WTC11 (cell line): ENCODE measurements around the gene NELL1. TPM values are rescaled to one million over a fixed set of nuclear protein-coding genes. Genes with fewer than 3 reads are reported as not detected.

Source experiments
- ATAC-seq: fragments of 200-7000 bp; cut with Tn5 transposase; 2 replicates; pipeline ENCODE4 v1.10.0; 2021; ENCODE audit warnings: mild to moderate bottlenecking, moderate library complexity
- CTCF ChIA-PET: fragments of 300-600 bp; sonication (Branson Sonifier 250); formaldehyde crosslinking; loops from one replicate; lab custom pipeline; 2021; ENCODE audit warnings: antibody characterized with exemption; lab: Charles Lee
- POLR2A ChIA-PET: fragments of 350-600 bp; sonication (Branson Sonifier 250); formaldehyde crosslinking; loops from one replicate; lab custom pipeline; 2021; ENCODE audit warnings: antibody characterized with exemption; lab: Charles Lee
- DNase-seq: peaks from one replicate; pipeline ENCODE4 v3.0.0; 2021; ENCODE audit warnings: low spot score
- H3K27ac Mint-ChIP-seq: 2 replicates; pipeline ENCODE4 v1.8.0; 2021; ENCODE audit warnings: mixed read lengths
- H3K27me3 Mint-ChIP-seq: 2 replicates; pipeline ENCODE4 v1.8.0; 2021; ENCODE audit warnings: low read depth, mild to moderate bottlenecking, moderate library complexity, mixed read lengths
- H3K36me3 Mint-ChIP-seq: 2 replicates; pipeline ENCODE4 v1.8.0; 2021; ENCODE audit warnings: mixed read lengths
- H3K4me1 Mint-ChIP-seq: 2 replicates; pipeline ENCODE4 v1.8.0; 2022; ENCODE audit warnings: mixed read lengths
- H3K4me3 Mint-ChIP-seq: 2 replicates; pipeline ENCODE4 v1.8.0; 2021; ENCODE audit warnings: mild to moderate bottlenecking, moderate library complexity, mixed read lengths
- H3K9me3 Mint-ChIP-seq: 2 replicates; pipeline ENCODE4 v1.8.0; 2021; ENCODE audit warnings: mixed read lengths
- ETV6 ChIP-seq: sonication (generic); formaldehyde crosslinking; IDR thresholded peaks from 2 replicates; pipeline ENCODE4 v1.8.1; 2022; ENCODE audit warnings: mild to moderate bottlenecking, missing genetic modification reagents
- FOXK1 ChIP-seq: sonication (generic); formaldehyde crosslinking; IDR thresholded peaks from 2 replicates; pipeline ENCODE4 v1.8.0; 2022; ENCODE audit warnings: mild to moderate bottlenecking, moderate library complexity, missing genetic modification reagents
- GABPB1 ChIP-seq: sonication (generic); formaldehyde crosslinking; IDR thresholded peaks from 2 replicates; pipeline ENCODE4 v1.8.1; 2023; ENCODE audit warnings: mild to moderate bottlenecking, missing genetic modification reagents
- GTF2I ChIP-seq: fragments of 250-450 bp; sonication (Bioruptor Pico); conservative IDR thresholded peaks from 2 replicates; pipeline ENCODE4 v1.4.0; 2021; ENCODE audit warnings: mild to moderate bottlenecking
- JUN ChIP-seq: sonication (generic); formaldehyde crosslinking; IDR thresholded peaks from 2 replicates; pipeline ENCODE4 v1.8.0; 2023; ENCODE audit warnings: mild to moderate bottlenecking, missing genetic modification reagents
- MAX ChIP-seq: sonication (generic); formaldehyde crosslinking; IDR thresholded peaks from 2 replicates; pipeline ENCODE4 v1.8.0; 2022; ENCODE audit warnings: mild to moderate bottlenecking, missing genetic modification reagents
- NFE2L1 ChIP-seq: sonication (generic); formaldehyde crosslinking; IDR thresholded peaks from 2 replicates; pipeline ENCODE4 v1.8.1; 2023; ENCODE audit warnings: missing genetic modification reagents
- NR2C2 ChIP-seq: sonication (generic); formaldehyde crosslinking; IDR thresholded peaks from 2 replicates; pipeline ENCODE4 v1.8.0; 2022; ENCODE audit warnings: mild to moderate bottlenecking, missing genetic modification reagents
- PRRX2 ChIP-seq: fragments of 250-450 bp; sonication (Bioruptor Pico); IDR thresholded peaks from 2 replicates; pipeline ENCODE4 v1.8.0; 2021; ENCODE audit warnings: mild to moderate bottlenecking
- RELA ChIP-seq: sonication (generic); formaldehyde crosslinking; IDR thresholded peaks from 2 replicates; pipeline ENCODE4 v1.8.1; 2022; ENCODE audit warnings: missing genetic modification reagents, mild to moderate bottlenecking, borderline replicate concordance
- SMAD4 ChIP-seq: sonication (generic); formaldehyde crosslinking; IDR thresholded peaks from 2 replicates; pipeline ENCODE4 v1.8.0; 2022; ENCODE audit warnings: mild to moderate bottlenecking, missing genetic modification reagents
- TCF7 ChIP-seq: sonication (generic); formaldehyde crosslinking; IDR thresholded peaks from 2 replicates; pipeline ENCODE4 v1.8.0; 2022; ENCODE audit warnings: mild to moderate bottlenecking, low read depth, missing genetic modification reagents, moderate library complexity
- USF2 ChIP-seq: sonication (generic); formaldehyde crosslinking; IDR thresholded peaks from 2 replicates; pipeline ENCODE4 v1.8.1; 2023; ENCODE audit warnings: mild to moderate bottlenecking, missing genetic modification reagents, moderate library complexity
- ZNF121 ChIP-seq: sonication (generic); formaldehyde crosslinking; IDR thresholded peaks from 2 replicates; pipeline ENCODE4 v1.8.0; 2023; ENCODE audit warnings: missing genetic modification reagents
- ZNF219 ChIP-seq: sonication (generic); formaldehyde crosslinking; IDR thresholded peaks from 2 replicates; pipeline ENCODE4 v1.8.0; 2023; ENCODE audit warnings: missing genetic modification reagents, mild to moderate bottlenecking, borderline replicate concordance
- ZNF425 ChIP-seq: fragments of 250-450 bp; sonication (Bioruptor Pico); conservative IDR thresholded peaks from 2 replicates; pipeline ENCODE4 v1.9.0; 2021; ENCODE audit warnings: mild to moderate bottlenecking
- total RNA-seq: library from RNA; stranded (reverse); gene quantifications from 3 replicates; pipeline ENCODE4 v1.2.3, GENCODE V29; 2021
- TF ChIP-seq, protein P1 (sequence below): sonication (generic); formaldehyde crosslinking; conservative IDR thresholded peaks from 2 replicates; pipeline ENCODE4 v1.8.1; 2023; ENCODE audit warnings: mild to moderate bottlenecking, low read depth, missing genetic modification reagents, moderate library complexity
- TF ChIP-seq, protein P2 (sequence below): sonication (generic); formaldehyde crosslinking; IDR thresholded peaks from 2 replicates; pipeline ENCODE4 v1.8.0; 2023; ENCODE audit warnings: mild to moderate bottlenecking, missing genetic modification reagents
- TF ChIP-seq, protein P3 (sequence below): sonication (generic); formaldehyde crosslinking; IDR thresholded peaks from 2 replicates; pipeline ENCODE4 v1.8.0; 2022; ENCODE audit warnings: missing genetic modification reagents
- TF ChIP-seq, protein P4 (sequence below): sonication (generic); formaldehyde crosslinking; IDR thresholded peaks from 2 replicates; pipeline ENCODE4 v1.8.0; 2022; ENCODE audit warnings: mild to moderate bottlenecking, missing genetic modification reagents

Gene NELL1
- total RNA-seq, 1 experiment from 2014 or later = 1.8 TPM

DNA sequence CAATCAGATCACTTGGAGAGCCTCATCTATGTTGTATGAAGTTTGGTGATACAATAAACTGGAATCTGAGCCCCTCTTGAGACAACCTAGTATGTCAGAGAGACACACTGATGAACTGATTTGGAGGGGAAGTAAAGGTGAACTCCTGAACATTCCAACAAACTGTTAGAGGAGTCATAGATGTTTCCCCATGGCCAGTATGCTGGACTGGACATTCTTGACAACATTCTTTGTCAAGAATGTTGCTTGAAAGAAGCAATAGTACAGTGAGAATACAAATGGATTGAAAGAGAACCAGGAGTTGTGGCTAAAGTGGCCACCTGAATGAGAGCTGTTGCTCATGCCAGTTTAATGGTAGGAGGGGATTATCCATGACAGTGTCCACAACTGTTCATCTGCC lies 588.1 kb downstream of the NELL1 start:
- no peak for DNase-seq
- no peak for TF ChIP-seq NR2C2 (CRISPR knock-in tag)
- TF ChIP-seq SMAD4 (CRISPR knock-in tag) = no peak
- TF ChIP-seq, protein P1, sequence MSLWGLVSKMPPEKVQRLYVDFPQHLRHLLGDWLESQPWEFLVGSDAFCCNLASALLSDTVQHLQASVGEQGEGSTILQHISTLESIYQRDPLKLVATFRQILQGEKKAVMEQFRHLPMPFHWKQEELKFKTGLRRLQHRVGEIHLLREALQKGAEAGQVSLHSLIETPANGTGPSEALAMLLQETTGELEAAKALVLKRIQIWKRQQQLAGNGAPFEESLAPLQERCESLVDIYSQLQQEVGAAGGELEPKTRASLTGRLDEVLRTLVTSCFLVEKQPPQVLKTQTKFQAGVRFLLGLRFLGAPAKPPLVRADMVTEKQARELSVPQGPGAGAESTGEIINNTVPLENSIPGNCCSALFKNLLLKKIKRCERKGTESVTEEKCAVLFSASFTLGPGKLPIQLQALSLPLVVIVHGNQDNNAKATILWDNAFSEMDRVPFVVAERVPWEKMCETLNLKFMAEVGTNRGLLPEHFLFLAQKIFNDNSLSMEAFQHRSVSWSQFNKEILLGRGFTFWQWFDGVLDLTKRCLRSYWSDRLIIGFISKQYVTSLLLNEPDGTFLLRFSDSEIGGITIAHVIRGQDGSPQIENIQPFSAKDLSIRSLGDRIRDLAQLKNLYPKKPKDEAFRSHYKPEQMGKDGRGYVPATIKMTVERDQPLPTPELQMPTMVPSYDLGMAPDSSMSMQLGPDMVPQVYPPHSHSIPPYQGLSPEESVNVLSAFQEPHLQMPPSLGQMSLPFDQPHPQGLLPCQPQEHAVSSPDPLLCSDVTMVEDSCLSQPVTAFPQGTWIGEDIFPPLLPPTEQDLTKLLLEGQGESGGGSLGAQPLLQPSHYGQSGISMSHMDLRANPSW (CRISPR knock-in tag) = no peak
- no peak for TF ChIP-seq USF2 (CRISPR knock-in tag)
- TF ChIP-seq ZNF425 = no peak
- no peak for TF ChIP-seq ZNF219 (CRISPR knock-in tag)
- TF ChIP-seq GTF2I (CRISPR knock-in tag) = no peak
- no peak for TF ChIP-seq RELA (CRISPR knock-in tag)
- TF ChIP-seq ETV6 = no peak
- no peak for TF ChIP-seq JUN (CRISPR knock-in tag)
- no peak for TF ChIP-seq PRRX2 (CRISPR knock-in tag)
- TF ChIP-seq MAX (CRISPR knock-in tag) = no peak
- TF ChIP-seq, protein P2, sequence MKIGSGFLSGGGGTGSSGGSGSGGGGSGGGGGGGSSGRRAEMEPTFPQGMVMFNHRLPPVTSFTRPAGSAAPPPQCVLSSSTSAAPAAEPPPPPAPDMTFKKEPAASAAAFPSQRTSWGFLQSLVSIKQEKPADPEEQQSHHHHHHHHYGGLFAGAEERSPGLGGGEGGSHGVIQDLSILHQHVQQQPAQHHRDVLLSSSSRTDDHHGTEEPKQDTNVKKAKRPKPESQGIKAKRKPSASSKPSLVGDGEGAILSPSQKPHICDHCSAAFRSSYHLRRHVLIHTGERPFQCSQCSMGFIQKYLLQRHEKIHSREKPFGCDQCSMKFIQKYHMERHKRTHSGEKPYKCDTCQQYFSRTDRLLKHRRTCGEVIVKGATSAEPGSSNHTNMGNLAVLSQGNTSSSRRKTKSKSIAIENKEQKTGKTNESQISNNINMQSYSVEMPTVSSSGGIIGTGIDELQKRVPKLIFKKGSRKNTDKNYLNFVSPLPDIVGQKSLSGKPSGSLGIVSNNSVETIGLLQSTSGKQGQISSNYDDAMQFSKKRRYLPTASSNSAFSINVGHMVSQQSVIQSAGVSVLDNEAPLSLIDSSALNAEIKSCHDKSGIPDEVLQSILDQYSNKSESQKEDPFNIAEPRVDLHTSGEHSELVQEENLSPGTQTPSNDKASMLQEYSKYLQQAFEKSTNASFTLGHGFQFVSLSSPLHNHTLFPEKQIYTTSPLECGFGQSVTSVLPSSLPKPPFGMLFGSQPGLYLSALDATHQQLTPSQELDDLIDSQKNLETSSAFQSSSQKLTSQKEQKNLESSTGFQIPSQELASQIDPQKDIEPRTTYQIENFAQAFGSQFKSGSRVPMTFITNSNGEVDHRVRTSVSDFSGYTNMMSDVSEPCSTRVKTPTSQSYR = no peak
- no peak for TF ChIP-seq NFE2L1 (CRISPR knock-in tag)
- TF ChIP-seq, protein P3, sequence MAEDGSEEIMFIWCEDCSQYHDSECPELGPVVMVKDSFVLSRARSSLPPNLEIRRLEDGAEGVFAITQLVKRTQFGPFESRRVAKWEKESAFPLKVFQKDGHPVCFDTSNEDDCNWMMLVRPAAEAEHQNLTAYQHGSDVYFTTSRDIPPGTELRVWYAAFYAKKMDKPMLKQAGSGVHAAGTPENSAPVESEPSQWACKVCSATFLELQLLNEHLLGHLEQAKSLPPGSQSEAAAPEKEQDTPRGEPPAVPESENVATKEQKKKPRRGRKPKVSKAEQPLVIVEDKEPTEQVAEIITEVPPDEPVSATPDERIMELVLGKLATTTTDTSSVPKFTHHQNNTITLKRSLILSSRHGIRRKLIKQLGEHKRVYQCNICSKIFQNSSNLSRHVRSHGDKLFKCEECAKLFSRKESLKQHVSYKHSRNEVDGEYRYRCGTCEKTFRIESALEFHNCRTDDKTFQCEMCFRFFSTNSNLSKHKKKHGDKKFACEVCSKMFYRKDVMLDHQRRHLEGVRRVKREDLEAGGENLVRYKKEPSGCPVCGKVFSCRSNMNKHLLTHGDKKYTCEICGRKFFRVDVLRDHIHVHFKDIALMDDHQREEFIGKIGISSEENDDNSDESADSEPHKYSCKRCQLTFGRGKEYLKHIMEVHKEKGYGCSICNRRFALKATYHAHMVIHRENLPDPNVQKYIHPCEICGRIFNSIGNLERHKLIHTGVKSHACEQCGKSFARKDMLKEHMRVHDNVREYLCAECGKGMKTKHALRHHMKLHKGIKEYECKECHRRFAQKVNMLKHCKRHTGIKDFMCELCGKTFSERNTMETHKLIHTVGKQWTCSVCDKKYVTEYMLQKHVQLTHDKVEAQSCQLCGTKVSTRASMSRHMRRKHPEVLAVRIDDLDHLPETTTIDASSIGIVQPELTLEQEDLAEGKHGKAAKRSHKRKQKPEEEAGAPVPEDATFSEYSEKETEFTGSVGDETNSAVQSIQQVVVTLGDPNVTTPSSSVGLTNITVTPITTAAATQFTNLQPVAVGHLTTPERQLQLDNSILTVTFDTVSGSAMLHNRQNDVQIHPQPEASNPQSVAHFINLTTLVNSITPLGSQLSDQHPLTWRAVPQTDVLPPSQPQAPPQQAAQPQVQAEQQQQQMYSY (CRISPR knock-in tag) = no peak
- TF ChIP-seq ZNF121 = no peak
- no peak for TF ChIP-seq TCF7 (CRISPR knock-in tag)
- TF ChIP-seq, protein P4, sequence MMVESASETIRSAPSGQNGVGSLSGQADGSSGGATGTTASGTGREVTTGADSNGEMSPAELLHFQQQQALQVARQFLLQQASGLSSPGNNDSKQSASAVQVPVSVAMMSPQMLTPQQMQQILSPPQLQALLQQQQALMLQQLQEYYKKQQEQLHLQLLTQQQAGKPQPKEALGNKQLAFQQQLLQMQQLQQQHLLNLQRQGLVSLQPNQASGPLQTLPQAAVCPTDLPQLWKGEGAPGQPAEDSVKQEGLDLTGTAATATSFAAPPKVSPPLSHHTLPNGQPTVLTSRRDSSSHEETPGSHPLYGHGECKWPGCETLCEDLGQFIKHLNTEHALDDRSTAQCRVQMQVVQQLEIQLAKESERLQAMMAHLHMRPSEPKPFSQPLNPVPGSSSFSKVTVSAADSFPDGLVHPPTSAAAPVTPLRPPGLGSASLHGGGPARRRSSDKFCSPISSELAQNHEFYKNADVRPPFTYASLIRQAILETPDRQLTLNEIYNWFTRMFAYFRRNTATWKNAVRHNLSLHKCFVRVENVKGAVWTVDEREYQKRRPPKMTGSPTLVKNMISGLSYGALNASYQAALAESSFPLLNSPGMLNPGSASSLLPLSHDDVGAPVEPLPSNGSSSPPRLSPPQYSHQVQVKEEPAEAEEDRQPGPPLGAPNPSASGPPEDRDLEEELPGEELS = no peak
- no peak for TF ChIP-seq FOXK1 (CRISPR knock-in tag)
- no peak for TF ChIP-seq GABPB1

More for the DNA sequence above, 588.1 kb downstream of the NELL1 start:
- no peak for ATAC-seq
- ChIA-PET POLR2A (no interaction called here), CTCF (no interaction called here)
- H3K9me3 Mint-ChIP-seq = peaks cover 13% of the 10 kb centered on the region
- peaks cover 2% of the 10 kb centered on the region; the same call in 1 of the 2 replicates for H3K36me3 Mint-ChIP-seq
- H3K27ac Mint-ChIP-seq = no peak overlapping the region
- H3K4me1 Mint-ChIP-seq = peaks cover 20% of the 10 kb centered on the region
- no peaks in the 10 kb centered on the region for H3K27me3 Mint-ChIP-seq
- no peak overlapping the region for H3K4me3 Mint-ChIP-seq
